ENCODE results near the gene OR10P1.

DNA sequence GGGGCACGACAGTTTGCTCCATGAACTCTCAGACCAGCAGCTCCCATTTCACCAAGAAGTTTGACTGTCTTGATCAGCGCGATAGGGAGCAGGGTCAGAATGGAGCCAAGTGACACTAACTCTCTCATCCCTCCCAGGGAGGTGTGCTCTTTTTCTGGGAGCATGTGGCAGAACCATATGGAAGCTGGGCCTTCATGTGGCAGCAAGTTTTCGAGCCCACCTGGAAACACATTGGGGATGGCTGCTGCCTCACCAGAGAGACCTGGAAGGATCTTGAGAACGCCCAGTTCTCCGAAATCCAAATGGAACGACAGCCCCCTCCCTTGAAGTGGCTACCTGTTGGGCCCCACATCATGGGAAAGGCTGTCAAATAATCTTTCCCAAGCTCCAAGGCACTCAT lies 47.0 kb downstream of the OR10P1 start:
- TF ChIP-seq NFRKB (IDR thresholded peaks at IDR 0.05) = no peak
- no peak for TF ChIP-seq ZNF384 (IDR thresholded peaks at IDR 0.05)
- TF ChIP-seq FOXK2 (IDR thresholded peaks at IDR 0.05) = no peak
- TF ChIP-seq SP1 (IDR thresholded peaks at IDR 0.05) = no peak
- no peak for TF ChIP-seq BHLHE40 (IDR thresholded peaks at IDR 0.05; ENCODE audit: borderline replicate concordance)
- TF ChIP-seq SUZ12 (IDR thresholded peaks at IDR 0.05) = no peak
- TF ChIP-seq LEF1 (IDR thresholded peaks at IDR 0.05; ENCODE audit: borderline replicate concordance) = no peak
- no peak for TF ChIP-seq CTBP1 (IDR thresholded peaks at IDR 0.05; ENCODE audit: borderline replicate concordance)
- TF ChIP-seq FOXM1 (IDR thresholded peaks at IDR 0.05; ENCODE audit: borderline replicate concordance) = no peak
- no peak for TF ChIP-seq HDGF (IDR thresholded peaks at IDR 0.05; ENCODE audit: borderline replicate concordance)
- no peak for TF ChIP-seq ARNT (IDR thresholded peaks at IDR 0.05)
- TF ChIP-seq ELF4 (IDR thresholded peaks at IDR 0.05) = no peak
- TF ChIP-seq, protein P1, sequence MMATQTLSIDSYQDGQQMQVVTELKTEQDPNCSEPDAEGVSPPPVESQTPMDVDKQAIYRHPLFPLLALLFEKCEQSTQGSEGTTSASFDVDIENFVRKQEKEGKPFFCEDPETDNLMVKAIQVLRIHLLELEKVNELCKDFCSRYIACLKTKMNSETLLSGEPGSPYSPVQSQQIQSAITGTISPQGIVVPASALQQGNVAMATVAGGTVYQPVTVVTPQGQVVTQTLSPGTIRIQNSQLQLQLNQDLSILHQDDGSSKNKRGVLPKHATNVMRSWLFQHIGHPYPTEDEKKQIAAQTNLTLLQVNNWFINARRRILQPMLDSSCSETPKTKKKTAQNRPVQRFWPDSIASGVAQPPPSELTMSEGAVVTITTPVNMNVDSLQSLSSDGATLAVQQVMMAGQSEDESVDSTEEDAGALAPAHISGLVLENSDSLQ (IDR thresholded peaks at IDR 0.05) = no peak
- TF ChIP-seq FOXA1 (IDR thresholded peaks at IDR 0.05) = no peak
